ENCODE measurements around the gene CLEC16A. TPM values are rescaled to one million over a fixed set of nuclear protein-coding genes. Genes with fewer than 3 reads are reported as not detected.
A peak's percentile ranks its signal among the peaks of the same experiment; 100 is the strongest.

Gene CLEC16A
- total RNA-seq, 4 donors from 2014 or later: 38.2 to 153 (median 92.7) TPM

- Histone ChIP-seq H3K9me3 (no peaks in the 10 kb centered on the region), H3K27ac (no peak overlapping the region), H3K27me3 (no peaks in the 10 kb centered on the region), H3K4me3 (no peak overlapping the region), H3K36me3 (no peaks in the 10 kb centered on the region), H3K4me1 (peaks cover 0 to 20% (median 16%) of the 10 kb centered on the region in 4 donors)
- WGBS, 2 donors (ENCODE audit: low coverage in 1 of 2): 90% methylated on average over 6 of the region's 6 CpGs; no CpG with 5 or more reads in 1 of the 2 donors
- in situ Hi-C loops (cut with MboI; ENCODE audit: low pct_ligation_motif_present in 1 of 4, low pct_unique_long_range_greater_than_20kb in 1 of 4, low sequenced_read_pairs in 3 of 4) (no loop called here), intact Hi-C loops (cut with DNase I; ENCODE audit: low total_unique reads) (no loop called here)
- no peak for DNase-seq
- TF ChIP-seq POLR2A (IDR thresholded peaks at IDR 0.05) (no peak), POLR2AphosphoS5 (IDR thresholded peaks at IDR 0.05) (no peak), CTCF (IDR thresholded peaks at IDR 0.05) (no peak), EP300 (IDR thresholded peaks at IDR 0.05; ENCODE audit: low read depth) (no peak)
Observed at GRCh38 chr16:11015076-11015475, 70.7 kb downstream of the CLEC16A start.

- Histone ChIP-seq H3K36me3 (no peaks in the 10 kb centered on the region), H3K4me3 (no peak overlapping the region), H3K9me3 (no peaks in the 10 kb centered on the region), H3K27me3 (no peaks in the 10 kb centered on the region), H3K4me1 (peaks cover 0 to 20% (median 16%) of the 10 kb centered on the region in 4 donors), H3K27ac (peak overlapping the region in 1 of 4 donors; percentile 34)
- in situ Hi-C loops (cut with MboI; ENCODE audit: low pct_ligation_motif_present in 1 of 4, low pct_unique_long_range_greater_than_20kb in 1 of 4, low sequenced_read_pairs in 3 of 4) (no loop called here), intact Hi-C loops (cut with DNase I; ENCODE audit: low total_unique reads) (no loop called here)
- 85% methylated on average over 5 of the region's 5 CpGs; no CpG with 5 or more reads in 1 of the 2 donors for WGBS, 2 donors (ENCODE audit: low coverage in 1 of 2)
- no peak for TF ChIP-seq POLR2A (IDR thresholded peaks at IDR 0.05)
- TF ChIP-seq EP300 (IDR thresholded peaks at IDR 0.05; ENCODE audit: low read depth): no peak
- TF ChIP-seq POLR2AphosphoS5 (IDR thresholded peaks at IDR 0.05): no peak
- TF ChIP-seq CTCF (IDR thresholded peaks at IDR 0.05): no peak
- DNase-seq: no peak
Observed at GRCh38 chr16:11015607-11016006, 71.2 kb downstream of the CLEC16A start.

GRCh38 chr16:11016524-11016988 is 72.2 kb downstream of the CLEC16A start:
- TF ChIP-seq POLR2AphosphoS5 (IDR thresholded peaks at IDR 0.05) (no peak), EP300 (IDR thresholded peaks at IDR 0.05; ENCODE audit: low read depth) (no peak), POLR2A (IDR thresholded peaks at IDR 0.05) (no peak), CTCF (IDR thresholded peaks at IDR 0.05) (no peak)
- Histone ChIP-seq H3K27ac (peak overlapping the region; percentile 34 to 55 (median 44)), H3K4me1 (peaks cover 0 to 20% (median 16%) of the 10 kb centered on the region in 4 donors), H3K36me3 (no peaks in the 10 kb centered on the region), H3K9me3 (no peaks in the 10 kb centered on the region), H3K4me3 (no peak overlapping the region), H3K27me3 (no peaks in the 10 kb centered on the region)
- intact Hi-C loops (cut with DNase I; ENCODE audit: low total_unique reads) (no loop called here), in situ Hi-C loops (cut with MboI; ENCODE audit: low pct_ligation_motif_present in 1 of 4, low pct_unique_long_range_greater_than_20kb in 1 of 4, low sequenced_read_pairs in 3 of 4) (no loop called here)
- 40 to 73% methylated on average over 3 of the region's 3 CpGs for WGBS, 2 donors (ENCODE audit: low coverage in 1 of 2)
- DNase-seq: no peak

GRCh38 chr16:11016993-11017392 is 72.6 kb downstream of the CLEC16A start:
- Histone ChIP-seq H3K36me3 (no peaks in the 10 kb centered on the region), H3K4me1 (peaks cover 0 to 20% (median 16%) of the 10 kb centered on the region in 4 donors), H3K27me3 (no peaks in the 10 kb centered on the region), H3K9me3 (no peaks in the 10 kb centered on the region), H3K27ac (peak overlapping the region; percentile 34 to 55 (median 44)), H3K4me3 (no peak overlapping the region)
- TF ChIP-seq EP300 (IDR thresholded peaks at IDR 0.05; ENCODE audit: low read depth) (no peak), POLR2A (IDR thresholded peaks at IDR 0.05) (no peak), CTCF (IDR thresholded peaks at IDR 0.05) (no peak), POLR2AphosphoS5 (IDR thresholded peaks at IDR 0.05) (no peak)
- in situ Hi-C loops (cut with MboI; ENCODE audit: low pct_ligation_motif_present in 1 of 4, low pct_unique_long_range_greater_than_20kb in 1 of 4, low sequenced_read_pairs in 3 of 4) (no loop called here), intact Hi-C loops (cut with DNase I; ENCODE audit: low total_unique reads) (no loop called here)
- WGBS, 2 donors (ENCODE audit: low coverage in 1 of 2): 10 to 53% methylated on average over 3 to 9 of the region's 9 CpGs
- peak; percentile 85 for DNase-seq

All from transverse colon (tissue), 4 donors.